HEK293T (cell line): ENCODE results near the gene GSAP.

Source experiments
- ARNT ChIP-seq: fragments of 450-650 bp; IDR thresholded peaks from 2 replicates; pipeline ENCODE4 v1.6.1; 2017; ENCODE audit warnings: mild to moderate bottlenecking
- BHLHE40 ChIP-seq: fragments of 450-650 bp; IDR thresholded peaks from 2 replicates; pipeline ENCODE4 v1.6.1; 2016; ENCODE audit warnings: mild to moderate bottlenecking, moderate library complexity, borderline replicate concordance
- CTBP1 ChIP-seq: fragments of 450-650 bp; IDR thresholded peaks from 2 replicates; pipeline ENCODE4 v1.6.1; 2016; ENCODE audit warnings: borderline replicate concordance
- ELF4 ChIP-seq: fragments of 450-650 bp; IDR thresholded peaks from 2 replicates; pipeline ENCODE4 v1.6.1; 2017; ENCODE audit warnings: antibody characterized with exemption
- FOXA1 ChIP-seq: fragments of 450-650 bp; IDR thresholded peaks from 2 replicates; pipeline ENCODE4 v1.6.1; 2016; ENCODE audit warnings: mild to moderate bottlenecking
- FOXM1 ChIP-seq: fragments of 450-650 bp; IDR thresholded peaks from 2 replicates; pipeline ENCODE4 v1.6.1; 2017; ENCODE audit warnings: mild to moderate bottlenecking, borderline replicate concordance
- HDGF ChIP-seq: fragments of 450-650 bp; IDR thresholded peaks from 2 replicates; pipeline ENCODE4 v1.6.1; 2017; ENCODE audit warnings: antibody characterized with exemption, borderline replicate concordance
- NFRKB ChIP-seq: fragments of 450-650 bp; IDR thresholded peaks from 2 replicates; pipeline ENCODE4 v1.6.1; 2016; ENCODE audit warnings: mild to moderate bottlenecking, moderate library complexity
- SP1 ChIP-seq: fragments of 450-650 bp; IDR thresholded peaks from 2 replicates; pipeline ENCODE4 v1.6.1; 2017
- SUZ12 ChIP-seq: fragments of 450-650 bp; IDR thresholded peaks from 2 replicates; pipeline ENCODE4 v1.6.1; 2016; ENCODE audit warnings: mild to moderate bottlenecking
- TARDBP ChIP-seq: fragments of 450-650 bp; IDR thresholded peaks from 2 replicates; pipeline ENCODE4 v1.6.1; 2016
- ZNF384 ChIP-seq: fragments of 450-650 bp; IDR thresholded peaks from 2 replicates; pipeline ENCODE4 v1.6.1; 2016
- TF ChIP-seq, protein P1 (sequence below): fragments of 450-650 bp; IDR thresholded peaks from 2 replicates; pipeline ENCODE4 v1.6.1; 2016

DNA sequence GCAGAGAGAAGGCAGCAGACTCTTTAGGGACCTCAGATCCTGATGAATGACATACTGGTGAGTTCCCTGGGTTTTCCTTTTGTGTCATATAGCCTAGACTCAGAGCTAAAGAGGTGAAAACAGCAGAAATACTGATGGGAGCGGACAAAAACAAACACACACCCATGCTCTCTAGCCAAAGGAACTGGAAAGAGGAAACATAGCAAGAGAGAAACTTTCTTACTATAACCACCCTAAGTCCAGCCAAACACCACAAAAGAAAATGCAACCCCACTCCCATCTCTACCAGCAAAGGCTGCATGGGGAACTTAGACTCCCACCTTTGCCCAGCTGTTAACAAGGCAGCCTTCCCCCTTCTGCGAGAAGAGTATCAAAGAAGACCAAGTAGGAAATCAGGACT lies 16.3 kb downstream of the GSAP start:
- TF ChIP-seq BHLHE40, result no peak
- TF ChIP-seq, protein P1, sequence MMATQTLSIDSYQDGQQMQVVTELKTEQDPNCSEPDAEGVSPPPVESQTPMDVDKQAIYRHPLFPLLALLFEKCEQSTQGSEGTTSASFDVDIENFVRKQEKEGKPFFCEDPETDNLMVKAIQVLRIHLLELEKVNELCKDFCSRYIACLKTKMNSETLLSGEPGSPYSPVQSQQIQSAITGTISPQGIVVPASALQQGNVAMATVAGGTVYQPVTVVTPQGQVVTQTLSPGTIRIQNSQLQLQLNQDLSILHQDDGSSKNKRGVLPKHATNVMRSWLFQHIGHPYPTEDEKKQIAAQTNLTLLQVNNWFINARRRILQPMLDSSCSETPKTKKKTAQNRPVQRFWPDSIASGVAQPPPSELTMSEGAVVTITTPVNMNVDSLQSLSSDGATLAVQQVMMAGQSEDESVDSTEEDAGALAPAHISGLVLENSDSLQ, result no peak
- no peak for TF ChIP-seq SUZ12
- no peak for TF ChIP-seq SP1
- no peak for TF ChIP-seq FOXM1
- no peak for TF ChIP-seq ZNF384
- TF ChIP-seq TARDBP, result no peak
- no peak for TF ChIP-seq CTBP1
- no peak for TF ChIP-seq FOXA1
- no peak for TF ChIP-seq ELF4
- no peak for TF ChIP-seq ARNT
- TF ChIP-seq HDGF, result no peak
- TF ChIP-seq NFRKB, result no peak
